Measurements from ENCODE around the gene PCDH15.
A peak's percentile ranks its signal among the peaks of the same experiment; 100 is the strongest.

The PCDH15 gene

GRCh38 chr10:53836638-53837037 lies 964.4 kb downstream of the PCDH15 start:
- DNase-seq: no peak

- no peak for DNase-seq
These were observed 967.1 kb downstream of the PCDH15 start for GRCh38 chr10:53833908-53834307.

GRCh38 chr10:53827261-53827660 lies 973.8 kb downstream of the PCDH15 start:
- no peak for DNase-seq

- DNase-seq: no peak
These were observed 992.2 kb downstream of the PCDH15 start for GRCh38 chr10:53808677-53809372.

GRCh38 chr10:53786236-53786900 lies 1014.7 kb downstream of the PCDH15 start:
- DNase-seq: peak; percentile 5

- DNase-seq: no peak
These were observed 1029.3 kb downstream of the PCDH15 start for GRCh38 chr10:53771701-53772100.

- no peak for DNase-seq
These were observed 1030.1 kb downstream of the PCDH15 start for GRCh38 chr10:53770903-53771302.

GRCh38 chr10:53765311-53765710 lies 1035.7 kb downstream of the PCDH15 start:
- DNase-seq: no peak

- DNase-seq: no peak
These were observed 1046.3 kb downstream of the PCDH15 start for GRCh38 chr10:53754596-53755250.
